Measurements from ENCODE around the gene SOX18.

The SOX18 gene

DNA sequence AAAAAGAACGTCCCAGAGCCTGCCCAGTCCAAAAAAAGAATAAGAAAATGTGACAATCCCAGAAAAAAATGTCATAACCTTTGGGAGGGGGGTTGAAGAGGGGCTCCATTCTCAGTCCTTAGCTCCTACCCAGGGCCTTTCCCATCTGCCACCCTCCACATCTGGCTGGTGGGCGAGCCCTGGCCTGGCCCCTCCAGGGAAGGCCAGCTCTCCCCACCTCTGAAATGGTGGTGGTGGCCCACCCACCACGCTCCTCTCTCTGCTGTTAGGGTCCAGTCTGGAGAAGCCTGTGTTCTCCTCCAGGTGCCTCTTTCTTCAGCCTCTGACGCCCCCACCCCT, 29.5 kb upstream of the SOX18 start:
- H3K36me3 ChIP-seq, result no peaks in the 10 kb centered on the region; the same call in 1 of the 2 replicates
- DNase-seq, result no peak
- H3K4me1 ChIP-seq, result peaks cover 9% of the 10 kb centered on the region
- H3K9me3 ChIP-seq, result no peaks in the 10 kb centered on the region
- H3K27me3 ChIP-seq, result no peaks in the 10 kb centered on the region
- peak overlapping the region; percentile 86 for H3K4me3 ChIP-seq (ENCODE audit: low read depth, low read length)
- TF ChIP-seq, protein P1, sequence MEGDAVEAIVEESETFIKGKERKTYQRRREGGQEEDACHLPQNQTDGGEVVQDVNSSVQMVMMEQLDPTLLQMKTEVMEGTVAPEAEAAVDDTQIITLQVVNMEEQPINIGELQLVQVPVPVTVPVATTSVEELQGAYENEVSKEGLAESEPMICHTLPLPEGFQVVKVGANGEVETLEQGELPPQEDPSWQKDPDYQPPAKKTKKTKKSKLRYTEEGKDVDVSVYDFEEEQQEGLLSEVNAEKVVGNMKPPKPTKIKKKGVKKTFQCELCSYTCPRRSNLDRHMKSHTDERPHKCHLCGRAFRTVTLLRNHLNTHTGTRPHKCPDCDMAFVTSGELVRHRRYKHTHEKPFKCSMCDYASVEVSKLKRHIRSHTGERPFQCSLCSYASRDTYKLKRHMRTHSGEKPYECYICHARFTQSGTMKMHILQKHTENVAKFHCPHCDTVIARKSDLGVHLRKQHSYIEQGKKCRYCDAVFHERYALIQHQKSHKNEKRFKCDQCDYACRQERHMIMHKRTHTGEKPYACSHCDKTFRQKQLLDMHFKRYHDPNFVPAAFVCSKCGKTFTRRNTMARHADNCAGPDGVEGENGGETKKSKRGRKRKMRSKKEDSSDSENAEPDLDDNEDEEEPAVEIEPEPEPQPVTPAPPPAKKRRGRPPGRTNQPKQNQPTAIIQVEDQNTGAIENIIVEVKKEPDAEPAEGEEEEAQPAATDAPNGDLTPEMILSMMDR (IDR thresholded peaks at IDR 0.05; ENCODE audit: low read depth, low read length), result no peak

DNA sequence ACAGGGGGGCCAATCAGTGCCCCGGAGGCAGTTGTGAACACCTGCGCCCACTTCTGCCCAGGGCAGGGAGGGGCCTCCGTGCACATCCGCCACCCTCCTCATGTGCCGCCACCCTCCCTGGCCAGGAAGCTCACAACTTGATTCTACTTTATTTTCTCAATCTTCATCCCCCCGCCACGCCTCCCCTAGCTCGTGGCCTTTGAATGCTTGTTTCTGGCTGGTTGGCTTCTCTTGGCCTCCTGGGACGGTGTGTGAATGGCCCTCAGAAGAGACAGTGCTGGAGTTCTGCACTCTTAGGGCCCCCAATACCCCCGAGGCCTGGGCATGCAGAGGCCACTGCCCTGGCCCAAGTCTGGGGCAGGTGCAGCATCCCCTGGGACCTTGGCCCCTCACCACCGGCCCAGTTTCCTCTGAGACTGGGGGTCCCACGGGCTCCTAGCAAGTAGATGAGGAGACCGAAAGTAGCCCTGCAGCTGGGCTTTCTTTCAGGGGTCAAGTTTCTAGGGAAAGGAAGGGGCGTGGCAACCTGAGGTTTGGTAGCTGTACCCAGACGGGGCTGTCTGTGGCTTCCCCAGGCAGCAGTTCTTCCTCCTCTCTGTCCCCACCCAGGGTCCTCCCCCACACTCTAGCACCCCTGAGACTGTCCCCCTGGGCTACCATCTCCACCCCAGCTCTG, 28.6 kb upstream of the SOX18 start:
- Histone ChIP-seq H3K4me1 (peaks cover 7% of the 10 kb centered on the region), H3K4me3 (ENCODE audit: low read depth, low read length) (peak overlapping the region; percentile 86; the same call in 1 of the 2 replicates)

DNA sequence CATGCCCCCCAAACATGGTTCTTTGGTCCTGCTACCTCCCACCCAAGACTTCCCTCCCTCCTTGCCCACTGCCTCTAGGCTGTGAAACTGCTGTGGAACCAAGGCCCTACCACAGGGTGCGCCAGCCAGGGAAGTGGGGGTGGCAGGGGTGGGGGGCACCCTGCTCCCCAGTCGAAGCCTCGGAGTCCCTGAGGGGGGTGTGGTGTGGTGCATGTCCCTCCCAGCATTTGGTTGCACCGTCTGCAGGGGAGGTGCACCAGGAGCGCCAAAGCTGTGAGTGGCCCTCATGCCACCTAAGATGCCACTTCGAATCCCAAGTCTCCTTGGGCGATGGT, 28.1 kb upstream of the SOX18 start:
- Histone ChIP-seq H3K4me3 (ENCODE audit: low read depth, low read length) (no peak overlapping the region), H3K27me3 (no peaks in the 10 kb centered on the region), H3K36me3 (no peaks in the 10 kb centered on the region; the same call in 1 of the 2 replicates), H3K4me1 (0 out of 2 replicates have a peak, but pooled peaks cover 5% of the 10 kb centered on the region), H3K9me3 (no peaks in the 10 kb centered on the region)
- DNase-seq, result no peak
- TF ChIP-seq, protein P1 (IDR thresholded peaks at IDR 0.05; ENCODE audit: low read depth, low read length), result no peak

More for the DNA sequence above, 28.6 kb upstream of the SOX18 start:
- no peak for DNase-seq
- Histone ChIP-seq H3K27me3 (no peaks in the 10 kb centered on the region), H3K9me3 (no peaks in the 10 kb centered on the region), H3K36me3 (no peaks in the 10 kb centered on the region; the same call in 1 of the 2 replicates)
- TF ChIP-seq, protein P1 (IDR thresholded peaks at IDR 0.05; ENCODE audit: low read depth, low read length), result no peak

DNA sequence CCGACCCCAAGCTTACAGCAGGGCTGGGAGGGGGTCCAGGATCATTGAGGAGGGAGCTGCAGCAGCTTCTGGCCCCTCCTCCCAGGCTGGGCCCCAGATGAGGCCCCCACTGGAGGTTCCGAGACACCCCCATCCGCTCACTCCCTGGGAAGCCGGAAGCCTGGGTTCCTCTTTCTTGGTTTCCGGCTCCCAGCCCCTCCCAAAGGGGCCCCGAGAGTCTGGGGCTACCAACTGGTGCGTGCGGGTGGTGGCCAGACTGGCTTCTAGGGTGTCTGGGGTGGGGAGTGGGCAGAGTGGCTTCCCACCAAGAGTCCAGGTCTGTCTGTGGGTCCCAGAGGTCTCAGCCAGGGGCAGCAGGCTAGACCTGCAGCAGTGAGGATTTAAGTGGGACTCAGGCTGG, 27.7 kb upstream of the SOX18 start:
- Histone ChIP-seq H3K9me3 (no peaks in the 10 kb centered on the region), H3K36me3 (no peaks in the 10 kb centered on the region; the same call in 1 of the 2 replicates), H3K4me1 (0 out of 2 replicates have a peak, but pooled peaks cover 2% of the 10 kb centered on the region), H3K4me3 (ENCODE audit: low read depth, low read length) (no peak overlapping the region), H3K27me3 (no peaks in the 10 kb centered on the region)
- TF ChIP-seq, protein P1 (IDR thresholded peaks at IDR 0.05; ENCODE audit: low read depth, low read length), result no peak
- no peak for DNase-seq

DNA sequence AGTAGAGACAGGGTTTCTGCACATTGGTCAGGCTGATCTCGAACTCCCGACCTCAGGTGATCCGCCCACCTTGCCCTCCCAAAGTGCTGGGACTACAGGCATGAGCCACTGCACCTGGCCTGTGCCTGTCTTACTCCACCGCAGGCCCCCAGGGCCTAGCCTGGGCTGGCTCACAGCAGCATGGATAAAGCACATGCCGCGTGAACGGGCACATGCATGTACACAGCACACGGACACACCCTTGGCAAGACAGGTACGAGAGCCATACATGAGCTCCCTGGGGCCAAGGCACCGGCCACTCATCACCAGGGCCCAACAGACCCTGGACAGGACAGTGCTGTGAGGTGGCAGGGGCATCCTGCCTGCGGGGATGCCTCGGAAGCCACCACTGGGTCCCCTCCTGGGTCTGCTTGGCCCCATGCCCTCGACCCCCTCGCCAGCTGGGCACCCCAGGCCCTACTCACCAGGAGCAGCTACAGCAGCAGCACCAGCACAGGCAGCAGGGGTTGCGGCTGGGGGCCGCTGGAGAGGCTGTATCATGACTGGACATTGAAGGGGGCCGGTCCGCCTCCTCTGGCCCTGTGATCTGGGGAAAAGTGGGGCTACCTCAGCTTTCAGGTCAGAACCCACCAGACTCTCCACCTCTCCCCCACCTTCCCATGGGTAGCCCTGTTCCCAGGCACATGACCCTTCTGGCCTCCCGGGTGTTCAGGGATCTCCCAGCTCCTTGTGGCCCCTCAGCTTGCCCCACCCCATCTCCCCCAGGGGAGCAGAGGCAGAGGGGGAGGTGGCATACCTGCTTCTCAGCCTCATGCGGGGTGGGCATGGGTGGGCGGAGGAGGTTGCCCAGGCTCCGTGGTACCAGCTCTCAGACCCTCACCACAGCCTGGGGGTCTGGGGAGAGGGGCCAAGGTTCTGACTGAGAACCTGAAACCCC, 26.9 kb upstream of the SOX18 start:
- no peak for DNase-seq
- Histone ChIP-seq H3K4me1 (no peaks in the 10 kb centered on the region), H3K27me3 (no peaks in the 10 kb centered on the region), H3K4me3 (ENCODE audit: low read depth, low read length) (no peak overlapping the region), H3K36me3 (no peaks in the 10 kb centered on the region; the same call in 1 of the 2 replicates), H3K9me3 (no peaks in the 10 kb centered on the region)
- TF ChIP-seq, protein P1 (IDR thresholded peaks at IDR 0.05; ENCODE audit: low read depth, low read length), result no peak
